ENCODE data around the gene MISP3.
"Not testable (repeated sequence)": the region's sequence is repeated elsewhere in the genome, so short reads cannot be mapped to it uniquely, and the experiment has no call there.

MISP3 gene

DNA sequence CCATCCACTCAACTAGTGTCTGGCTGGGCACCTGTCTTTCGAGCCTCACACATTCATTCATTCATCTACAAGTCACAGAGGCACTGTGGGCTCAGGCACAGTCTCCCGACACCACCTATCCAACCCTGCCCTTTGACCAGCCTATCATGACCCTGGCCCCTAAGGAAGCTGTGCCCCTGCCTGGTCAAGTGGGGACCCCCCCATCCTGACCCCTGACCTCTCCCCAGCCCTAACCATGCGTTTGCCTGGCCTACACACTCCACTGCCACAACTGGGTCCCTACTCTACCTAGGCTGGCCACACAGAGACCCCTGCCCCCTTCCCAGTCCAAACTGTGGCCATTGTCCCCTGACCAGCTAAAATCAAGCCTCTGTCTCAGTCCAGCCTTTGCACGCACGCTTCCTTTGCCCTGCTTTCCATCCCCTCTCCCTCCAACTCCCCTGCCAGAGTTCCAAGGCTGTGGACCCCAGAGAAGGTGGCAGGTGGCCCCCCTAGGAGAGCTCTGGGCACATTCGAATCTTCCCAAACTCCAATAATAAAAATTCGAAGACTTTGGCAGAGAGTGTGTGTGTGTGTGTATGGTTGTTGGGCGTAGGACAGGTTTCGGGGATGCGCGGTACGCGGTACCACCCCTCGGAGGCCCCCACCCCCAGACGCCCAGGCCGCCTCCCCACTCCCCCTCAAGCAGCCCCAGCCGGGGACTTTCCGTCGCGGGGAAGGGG, 41.4 kb upstream of the MISP3 start:
- ATAC-seq (ENCODE audit: low read depth): no peak; the same call in 2 of the 3 replicates
- no peak overlapping the region for H3K27ac ChIP-seq (ENCODE audit: poor library complexity, severe bottlenecking)
- TF ChIP-seq CTCF (IDR thresholded peaks at IDR 0.05; ENCODE audit: poor library complexity, severe bottlenecking): no peak
- H3K4me1 ChIP-seq (ENCODE audit: insufficient read depth, poor library complexity, severe bottlenecking): no peaks in the 10 kb centered on the region
- H3K9me3 ChIP-seq (ENCODE audit: severe bottlenecking): no peaks in the 10 kb centered on the region
- DNase-seq (ENCODE audit: low spot score): no peak
- H3K27me3 ChIP-seq (ENCODE audit: insufficient read depth, poor library complexity, severe bottlenecking): no peaks in the 10 kb centered on the region
- H3K36me3 ChIP-seq (ENCODE audit: low read depth): no peaks in the 10 kb centered on the region
- H3K4me3 ChIP-seq (ENCODE audit: severe bottlenecking): peak overlapping the region; percentile 62

DNA sequence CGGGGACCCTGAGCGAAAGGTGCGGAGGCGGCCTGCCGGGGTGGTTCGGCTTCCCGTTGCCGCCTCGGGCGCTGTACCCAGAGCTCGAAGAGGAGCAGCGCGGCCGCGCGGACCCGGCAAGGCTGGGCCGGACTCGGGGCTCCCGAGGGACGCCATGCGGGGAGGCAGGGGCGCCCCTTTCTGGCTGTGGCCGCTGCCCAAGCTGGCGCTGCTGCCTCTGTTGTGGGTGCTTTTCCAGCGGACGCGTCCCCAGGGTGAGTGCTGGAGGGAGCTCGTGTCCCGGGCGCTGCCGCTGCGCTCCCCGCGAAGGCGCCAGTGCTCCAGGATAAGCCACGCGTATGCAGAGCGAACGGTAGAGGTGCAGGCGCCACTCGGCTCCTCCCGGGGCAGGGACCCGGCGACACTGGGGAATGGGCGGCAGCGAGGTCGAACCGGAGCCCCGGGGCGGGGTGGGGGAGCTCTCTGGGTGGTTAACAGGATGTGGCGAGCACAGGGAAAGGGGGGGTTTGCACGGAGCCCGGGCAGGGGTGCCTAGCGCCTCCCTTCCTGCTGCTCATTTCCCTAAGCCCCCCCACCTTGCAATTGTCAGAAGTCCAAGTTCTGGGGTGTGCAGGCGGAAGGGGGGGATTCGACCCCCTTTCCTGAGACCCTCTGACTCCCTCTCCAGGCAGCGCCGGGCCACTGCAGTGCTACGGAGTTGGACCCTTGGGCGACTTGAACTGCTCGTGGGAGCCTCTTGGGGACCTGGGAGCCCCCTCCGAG, 40.7 kb upstream of the MISP3 start, which contains the start of gene IL27RA:
Gene IL27RA (plus strand): TSS at position 44 of the 762 bp plus-strand sequence. CDS start 111 bp downstream, at position 155.
- TF ChIP-seq CTCF (IDR thresholded peaks at IDR 0.05; ENCODE audit: poor library complexity, severe bottlenecking): peak; percentile 53
- Histone ChIP-seq H3K36me3 (ENCODE audit: low read depth) (no peaks in the 10 kb centered on the region), H3K27ac (ENCODE audit: poor library complexity, severe bottlenecking) (no peak within 1 kb of the TSS), H3K4me3 (ENCODE audit: severe bottlenecking) (peak within 1 kb of the TSS; percentile 62), H3K27me3 (ENCODE audit: insufficient read depth, poor library complexity, severe bottlenecking) (no peaks in the 10 kb centered on the region), H3K9me3 (ENCODE audit: severe bottlenecking) (no peaks in the 10 kb centered on the region), H3K4me1 (ENCODE audit: insufficient read depth, poor library complexity, severe bottlenecking) (no peaks in the 10 kb centered on the region)
- DNase-seq (ENCODE audit: low spot score): no peak
- peak; percentile 84 for ATAC-seq (ENCODE audit: low read depth)

DNA sequence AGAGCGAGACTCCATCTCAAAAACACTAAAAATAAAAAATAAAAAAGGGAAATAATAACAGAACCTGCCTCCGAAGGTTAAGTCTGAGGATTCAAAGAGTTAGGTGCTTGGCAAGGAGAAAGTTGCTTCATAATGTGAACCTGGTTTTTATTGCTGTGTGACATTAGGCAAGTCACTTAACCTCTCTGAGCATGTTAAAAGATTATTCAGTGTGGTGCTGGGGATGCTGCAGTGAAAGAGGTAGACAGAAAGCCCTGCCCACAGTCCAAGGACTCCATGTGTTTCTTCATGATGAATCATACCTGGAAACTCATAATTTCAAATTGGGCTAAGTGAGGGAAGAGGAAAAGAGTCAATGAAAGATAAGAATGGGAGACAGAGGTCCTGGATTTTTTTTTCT, 38.6 kb upstream of the MISP3 start:
- Histone ChIP-seq H3K4me1 (ENCODE audit: insufficient read depth, poor library complexity, severe bottlenecking) (no peaks in the 10 kb centered on the region), H3K36me3 (ENCODE audit: low read depth) (no peaks in the 10 kb centered on the region), H3K4me3 (ENCODE audit: severe bottlenecking) (no peak overlapping the region), H3K9me3 (ENCODE audit: severe bottlenecking) (no peaks in the 10 kb centered on the region), H3K27ac (ENCODE audit: poor library complexity, severe bottlenecking) (no peak overlapping the region), H3K27me3 (ENCODE audit: insufficient read depth, poor library complexity, severe bottlenecking) (no peaks in the 10 kb centered on the region)
- DNase-seq (ENCODE audit: low spot score) (no peak), ATAC-seq (ENCODE audit: low read depth) (no peak)
- TF ChIP-seq CTCF (IDR thresholded peaks at IDR 0.05; ENCODE audit: poor library complexity, severe bottlenecking): no peak

GRCh38 chr19:14035159-14035558, 37.4 kb upstream of the MISP3 start:
- not testable (repeated sequence) for H3K4me3 ChIP-seq (ENCODE audit: severe bottlenecking); H3K4me1 ChIP-seq (ENCODE audit: insufficient read depth, poor library complexity, severe bottlenecking); ATAC-seq (ENCODE audit: low read depth); DNase-seq (ENCODE audit: low spot score); H3K27me3 ChIP-seq (ENCODE audit: insufficient read depth, poor library complexity, severe bottlenecking); H3K27ac ChIP-seq (ENCODE audit: poor library complexity, severe bottlenecking); H3K9me3 ChIP-seq (ENCODE audit: severe bottlenecking); H3K36me3 ChIP-seq (ENCODE audit: low read depth)
- peak; percentile 6 for TF ChIP-seq CTCF (IDR thresholded peaks at IDR 0.05; ENCODE audit: poor library complexity, severe bottlenecking)
